HCT116 (cell line): ENCODE data around the gene LCAT.

ENCODE experiments used
- CTCF ChIP-seq, 3 experiments: fragments of 200-600 bp in 1 of 3; sonication (generic) in 1 of 3; IDR thresholded peaks in 2 of 3; conservative IDR thresholded peaks in 1 of 3; 2 replicates each; pipeline ENCODE4 v1.5.1; 2012 to 2017; ENCODE audit warnings: low read depth in 2 of 3, low read length in 2 of 3, antibody characterized with exemption in 1 of 3, borderline replicate concordance in 1 of 3, control low read depth in 1 of 3, mild to moderate bottlenecking in 1 of 3, mixed read lengths in 1 of 3, mixed run types in 1 of 3, moderate library complexity in 1 of 3; ENCODE audit not compliant: insufficient read depth in 1 of 3
- EGR1 ChIP-seq: IDR thresholded peaks from 2 replicates; pipeline ENCODE4 v1.6.1; 2012; ENCODE audit warnings: low read depth
- EZH2 ChIP-seq: fragments of 200-600 bp; sonication (generic); IDR thresholded peaks from 2 replicates; pipeline ENCODE4 v1.6.1; 2017; ENCODE audit warnings: antibody characterized with exemption, mixed run types
- EZH2phosphoT487 ChIP-seq: fragments of 200-600 bp; IDR thresholded peaks from 2 replicates; pipeline ENCODE4 v1.6.1; 2018; ENCODE audit warnings: antibody characterized with exemption, borderline replicate concordance
- POLR2A ChIP-seq: IDR thresholded peaks from 2 replicates; pipeline ENCODE4 v1.7.0; 2011; ENCODE audit warnings: borderline replicate concordance; ENCODE audit not compliant: insufficient read depth, insufficient read length; ENCODE audit errors: extremely low read depth
- POLR2AphosphoS5 ChIP-seq: IDR thresholded peaks from 2 replicates; pipeline ENCODE4 v1.6.1; 2011; ENCODE audit warnings: mild to moderate bottlenecking, low read depth, low read length, moderate library complexity
- RAD21 ChIP-seq: IDR thresholded peaks from 2 replicates; pipeline ENCODE4 v1.6.1; 2012; ENCODE audit warnings: low read depth, mild to moderate bottlenecking
- SRF ChIP-seq: IDR thresholded peaks from 2 replicates; pipeline ENCODE4 v1.6.1; 2012; ENCODE audit warnings: low read depth

- TF ChIP-seq CTCF (IDR thresholded peaks at IDR 0.05 in 2 of 3, conservative IDR thresholded peaks at IDR 0.05 in 1 of 3; ENCODE audit: borderline replicate concordance in 1 of 3, insufficient read depth in 1 of 3, low read depth in 2 of 3, low read length in 2 of 3), result no peak
- TF ChIP-seq SRF, result no peak
- TF ChIP-seq EGR1, result no peak
- TF ChIP-seq EZH2phosphoT487, result no peak
- TF ChIP-seq POLR2A, result no peak
- no peak; the same call in 1 of the 2 replicates for TF ChIP-seq POLR2AphosphoS5
- no peak for TF ChIP-seq EZH2
- TF ChIP-seq RAD21, result no peak
These were observed 2.2 kb upstream of the LCAT start for GRCh38 chr16:67946128-67946569.
